AG04449 (cell line): Measurements from ENCODE around the gene SPAG6.

ENCODE experiments used
- CTCF ChIA-PET: fragments of 350-600 bp; formaldehyde crosslinking; extraction: SDS; loops from one replicate; lab custom pipeline; 2021; ENCODE audit warnings: antibody characterized with exemption; lab: Yijun Ruan, JAX
- POLR2A ChIA-PET: fragments of 400-600, 350-600 bp; formaldehyde crosslinking; extraction: SDS; loops from one replicate; lab custom pipeline; 2020; ENCODE audit warnings: antibody characterized with exemption, inconsistent platforms; lab: Yijun Ruan, JAX
- DNase-seq: peaks from one replicate; pipeline ENCODE4 v3.0.0-alpha.2; 2010; ENCODE audit warnings: low read depth, low spot score
- H3K4me3 ChIP-seq: 2 replicates; pipeline ENCODE4 v1.5.1; 2011; ENCODE audit warnings: low read depth, mild to moderate bottlenecking, control low read depth, low read length
- CTCF ChIP-seq: IDR thresholded peaks from one replicate; pipeline ENCODE4 v1.5.1; 2011; ENCODE audit warnings: mild to moderate bottlenecking, moderate library complexity, low read length, control low read depth, inconsistent platforms; ENCODE audit not compliant: insufficient read depth; ENCODE audit errors: missing control alignments

The SPAG6 gene

GRCh38 chr10:22434521-22434920, 89.2 kb downstream of the SPAG6 start:
- ChIA-PET CTCF (interaction anchor here (1.3 kb wide), 1 partner anchor 152 kb away, joined by 3 read pairs; no protein-coding TSS in a partner anchor), POLR2A (no interaction called here)
- H3K4me3 ChIP-seq, result no peak overlapping the region
- no peak for TF ChIP-seq CTCF
- no peak for DNase-seq

GRCh38 chr10:22435650-22436049, 90.4 kb downstream of the SPAG6 start:
- ChIA-PET CTCF (no interaction called here), POLR2A (interaction anchor here (1.9 kb wide), 1 partner anchor 120 kb away, joined by 7 read pairs; the partner anchor contains the start of gene COMMD3)
- DNase-seq, result no peak
- TF ChIP-seq CTCF, result no peak
- no peak overlapping the region for H3K4me3 ChIP-seq

- TF ChIP-seq CTCF, result no peak
- ChIA-PET CTCF (no interaction called here), POLR2A (interaction anchor here (0.8 to 1.9 kb wide), 5 partner anchors 9 to 121 kb away, joined by 4 to 8 read pairs (median 5); partner anchors contain the start of gene COMMD3)
- peak overlapping the region; percentile 71 for H3K4me3 ChIP-seq
- DNase-seq, result no peak
These were observed 91.2 kb downstream of the SPAG6 start for GRCh38 chr10:22436526-22436892.

- POLR2A ChIA-PET, result interaction anchor here (0.7 to 1.9 kb wide), 6 partner anchors 10 to 121 kb away, joined by 4 to 8 read pairs (median 6); partner anchors contain the start of gene COMMD3
- peak; percentile 68 for DNase-seq
These were observed 91.8 kb downstream of the SPAG6 start for GRCh38 chr10:22436893-22437619.

GRCh38 chr10:22437620-22438588, 92.6 kb downstream of the SPAG6 start:
- no peak for TF ChIP-seq CTCF
- H3K4me3 ChIP-seq, result peak overlapping the region; percentile 71
- ChIA-PET CTCF (interaction anchor here (0.6 to 1.9 kb wide), 3 partner anchors 10 to 841 kb away, joined by 3 to 5 read pairs (median 3); no protein-coding TSS in a partner anchor), POLR2A (interaction anchor here (1.2 to 1.9 kb wide), 4 partner anchors 11 to 122 kb away, joined by 3 to 8 read pairs (median 6); partner anchors contain the start of gene COMMD3)
- no peak for DNase-seq

More at GRCh38 chr10:22436893-22437619, 91.8 kb downstream of the SPAG6 start:
- TF ChIP-seq CTCF, result no peak
- CTCF ChIA-PET, result interaction anchor here (1.9 kb wide), 1 partner anchor 11 kb away, joined by 5 read pairs; no protein-coding TSS in a partner anchor
- H3K4me3 ChIP-seq, result peak overlapping the region; percentile 71
